Neuronal stem cell (in vitro differentiated cells): ENCODE results near the gene MCEMP1.

Experiments used
- DNase-seq: peaks from one replicate; pipeline ENCODE4 v3.0.0-alpha.2; 2013; ENCODE audit warnings: low spot score
- H2AFZ ChIP-seq: one replicate; pipeline ENCODE4 v1.6.1; 2013; ENCODE audit warnings: mild to moderate bottlenecking, low read length, inconsistent platforms
- H2AK5ac ChIP-seq: 2 replicates; pipeline ENCODE4 v1.6.1; 2013; ENCODE audit warnings: low read depth, mild to moderate bottlenecking, inconsistent platforms, low read length, moderate library complexity, mixed read lengths
- H2BK120ac ChIP-seq: 2 replicates; pipeline ENCODE4 v1.6.1; 2013; ENCODE audit warnings: low read depth, mild to moderate bottlenecking, inconsistent platforms, low read length, moderate library complexity, mixed read lengths
- H2BK12ac ChIP-seq: one replicate; pipeline ENCODE4 v1.6.1; 2013; ENCODE audit warnings: low read length, inconsistent platforms
- H2BK15ac ChIP-seq: 2 replicates; pipeline ENCODE4 v1.6.1; 2013; ENCODE audit warnings: mild to moderate bottlenecking, low read length, inconsistent platforms, mixed read lengths
- H2BK5ac ChIP-seq: one replicate; pipeline ENCODE4 v1.6.1; 2013; ENCODE audit warnings: inconsistent platforms, mild to moderate bottlenecking, low read length, moderate library complexity
- H3K14ac ChIP-seq: one replicate; pipeline ENCODE4 v1.6.1; 2013; ENCODE audit warnings: low read length, inconsistent platforms
- H3K18ac ChIP-seq: 2 replicates; pipeline ENCODE4 v1.6.1; 2013; ENCODE audit warnings: low read length, inconsistent platforms
- H3K23ac ChIP-seq: 2 replicates; pipeline ENCODE4 v1.6.1; 2013; ENCODE audit warnings: low read depth, mild to moderate bottlenecking, mixed read lengths, low read length, inconsistent platforms; ENCODE audit not compliant: poor library complexity
- H3K27ac ChIP-seq: replicated peaks from 3 replicates; pipeline ENCODE4 v1.5.1; 2013; ENCODE audit warnings: low read length, inconsistent platforms
- H3K27me3 ChIP-seq, 3 experiments: 2 replicates each; pipeline ENCODE4 v1.6.1; 2013; ENCODE audit warnings: low read length in 3 of 3, mild to moderate bottlenecking in 2 of 3, inconsistent platforms in 1 of 3, low read depth in 1 of 3, mixed read lengths in 1 of 3, moderate library complexity in 1 of 3; ENCODE audit not compliant: control insufficient read depth in 3 of 3, insufficient read depth in 3 of 3
- H3K36me3 ChIP-seq, 2 donors: replicated peaks in 1 of 2; 2 replicates each; pipeline ENCODE4 v1.6.1; 2013; ENCODE audit warnings: low read length in 2 of 2; ENCODE audit not compliant: control insufficient read depth in 2 of 2, insufficient read depth in 2 of 2
- H3K4ac ChIP-seq: 2 replicates; pipeline ENCODE4 v1.6.1; 2013; ENCODE audit warnings: inconsistent platforms, mild to moderate bottlenecking, low read length, moderate library complexity
- H3K4me1 ChIP-seq, 2 donors: 1 replicate in 1 of 2; 2 replicates in 1 of 2; pipeline ENCODE4 v1.6.1; 2013; ENCODE audit warnings: low read length in 2 of 2, low read depth in 1 of 2; ENCODE audit not compliant: control insufficient read depth in 2 of 2, insufficient read depth in 1 of 2
- H3K4me2 ChIP-seq: one replicate; pipeline ENCODE4 v1.6.1; 2013; ENCODE audit warnings: mild to moderate bottlenecking, low read length, inconsistent platforms; ENCODE audit not compliant: insufficient read depth, poor library complexity, severe bottlenecking
- H3K4me3 ChIP-seq, 2 donors: 2 replicates each; pipeline ENCODE4 v1.5.1; 2013; ENCODE audit warnings: low read length in 2 of 2, mild to moderate bottlenecking in 2 of 2, inconsistent platforms in 1 of 2, moderate library complexity in 1 of 2
- H3K79me1 ChIP-seq: one replicate; pipeline ENCODE4 v1.6.1; 2013; ENCODE audit warnings: low read depth, mild to moderate bottlenecking, inconsistent platforms, low read length, moderate library complexity
- H3K9ac ChIP-seq: one replicate; pipeline ENCODE4 v1.6.1; 2013; ENCODE audit warnings: mild to moderate bottlenecking, low read depth, low read length, inconsistent platforms; ENCODE audit not compliant: poor library complexity
- H3K9me3 ChIP-seq, 2 donors: replicated peaks in 1 of 2; 2 replicates each; pipeline versions ENCODE3 to v1.6.1; 2013; ENCODE audit warnings: low read length in 2 of 2, mild to moderate bottlenecking in 2 of 2, inconsistent platforms in 1 of 2, low read depth in 1 of 2, mixed read lengths in 1 of 2, moderate library complexity in 1 of 2; ENCODE audit not compliant: control insufficient read depth in 2 of 2, insufficient read depth in 1 of 2
- H4K8ac ChIP-seq: one replicate; pipeline ENCODE4 v1.6.1; 2013; ENCODE audit warnings: low read depth, mild to moderate bottlenecking, inconsistent platforms, low read length, moderate library complexity
- H4K91ac ChIP-seq: one replicate; pipeline ENCODE4 v1.6.1; 2013; ENCODE audit warnings: low read length, low read depth, mild to moderate bottlenecking, inconsistent platforms; ENCODE audit not compliant: poor library complexity
- WGBS, 2 donors: extraction: QIAGEN DNeasy Blood & Tissue Kit; methylation state at CpG; one replicate each; pipeline ENCODE4 v1.1.7; 2013; ENCODE audit warnings: missing lambda C conversion rate in 2 of 2, mixed read lengths in 1 of 2; ENCODE audit not compliant: insufficient read length in 2 of 2, insufficient replicate concordance in 1 of 2; ENCODE audit errors: extremely low coverage in 2 of 2; 5-methylcytosine and 5-hydroxymethylcytosine counted together

Gene MCEMP1

GRCh38 chr19:7685546-7686445 is 8.9 kb downstream of the MCEMP1 start:
- H2BK5ac ChIP-seq = no peak overlapping the region
- H3K79me1 ChIP-seq = peaks cover 16% of the 10 kb centered on the region
- no peak for DNase-seq
- no peak overlapping the region for H2BK15ac ChIP-seq
- H3K18ac ChIP-seq = no peak overlapping the region
- no peak overlapping the region for H3K27ac ChIP-seq
- peak overlapping the region; percentile 37 for H2AK5ac ChIP-seq
- no CpG with 5 or more reads among the region's 19 CpGs for WGBS, 2 donors
- H3K4me1 ChIP-seq = peaks cover 6 to 7% of the 10 kb centered on the region in 2 donors
- peaks cover 0 to 3% of the 10 kb centered on the region in 2 donors for H3K9me3 ChIP-seq
- no peak overlapping the region for H3K4me2 ChIP-seq
- H3K9ac ChIP-seq = no peak overlapping the region
- no peak overlapping the region for H2AFZ ChIP-seq
- no peak overlapping the region for H3K4me3 ChIP-seq
- H3K23ac ChIP-seq = peak overlapping the region; percentile 89
- H3K36me3 ChIP-seq = peaks cover 16 to 21% of the 10 kb centered on the region in 2 donors
- H3K27me3 ChIP-seq = no peaks in the 10 kb centered on the region
- H3K4ac ChIP-seq = no peak overlapping the region
- no peak overlapping the region for H4K91ac ChIP-seq
- H4K8ac ChIP-seq = no peak overlapping the region
- H2BK12ac ChIP-seq = no peak overlapping the region
- H2BK120ac ChIP-seq = peak overlapping the region; percentile 72
- peak overlapping the region; percentile 38 for H3K14ac ChIP-seq

GRCh38 chr19:7687177-7687576 is 10.3 kb downstream of the MCEMP1 start:
- Histone ChIP-seq H3K27ac (no peak overlapping the region), H2BK15ac (no peak overlapping the region), H3K18ac (no peak overlapping the region), H3K27me3 (peaks cover 0 to 1% (median 0%) of the 10 kb centered on the region in 3 experiments), H2BK120ac (no peak overlapping the region), H3K79me1 (peaks cover 9% of the 10 kb centered on the region), H3K14ac (no peak overlapping the region), H3K23ac (no peak overlapping the region), H3K9ac (no peak overlapping the region), H2BK5ac (no peak overlapping the region), H3K4me3 (no peak overlapping the region), H3K4ac (no peak overlapping the region), H3K36me3 (peaks cover 16 to 17% of the 10 kb centered on the region in 2 donors), H3K9me3 (peaks cover 0 to 12% of the 10 kb centered on the region in 2 donors), H4K91ac (no peak overlapping the region), H4K8ac (no peak overlapping the region), H2AFZ (no peak overlapping the region), H3K4me1 (peaks cover 0 to 2% of the 10 kb centered on the region in 2 donors), H2AK5ac (peak overlapping the region; percentile 35), H3K4me2 (no peak overlapping the region), H2BK12ac (no peak overlapping the region)
- DNase-seq = no peak
- WGBS, 2 donors = no CpG with 5 or more reads among the region's 12 CpGs

- peak overlapping the region; percentile 3 for H4K8ac ChIP-seq
- peak overlapping the region in 1 of 2 donors; percentile 27 for H3K4me3 ChIP-seq
- H3K4me2 ChIP-seq = no peak overlapping the region
- H2AFZ ChIP-seq = no peak overlapping the region
- H2BK15ac ChIP-seq = no peak overlapping the region
- WGBS, 2 donors = no CpG with 5 or more reads among the region's 23 CpGs
- no peak overlapping the region for H3K23ac ChIP-seq
- DNase-seq = no peak
- no peak overlapping the region for H3K4ac ChIP-seq
- peaks cover 0 to 1% (median 0%) of the 10 kb centered on the region in 3 experiments for H3K27me3 ChIP-seq
- no peak overlapping the region for H3K9ac ChIP-seq
- H3K4me1 ChIP-seq = peaks cover 0 to 2% of the 10 kb centered on the region in 2 donors
- H3K36me3 ChIP-seq = peaks cover 0 to 3% of the 10 kb centered on the region in 2 donors
- H3K9me3 ChIP-seq = peaks cover 0 to 15% of the 10 kb centered on the region in 2 donors
- no peak overlapping the region for H4K91ac ChIP-seq
- no peak overlapping the region for H2AK5ac ChIP-seq
- H2BK12ac ChIP-seq = no peak overlapping the region
- no peak overlapping the region for H3K18ac ChIP-seq
- H2BK5ac ChIP-seq = no peak overlapping the region
- no peak overlapping the region for H3K27ac ChIP-seq
- no peak overlapping the region for H3K14ac ChIP-seq
- no peak overlapping the region for H2BK120ac ChIP-seq
- H3K79me1 ChIP-seq = peaks cover 3% of the 10 kb centered on the region
These were observed 12.3 kb downstream of the MCEMP1 start for GRCh38 chr19:7689165-7689564.

GRCh38 chr19:7690779-7691258 is 13.9 kb downstream of the MCEMP1 start:
- Histone ChIP-seq H2BK12ac (no peak overlapping the region), H3K9me3 (peaks cover 0 to 15% of the 10 kb centered on the region in 2 donors), H4K91ac (no peak overlapping the region), H3K4ac (no peak overlapping the region), H3K27me3 (peaks cover 0 to 1% (median 0%) of the 10 kb centered on the region in 3 experiments), H2AK5ac (no peak overlapping the region), H2BK120ac (no peak overlapping the region), H3K18ac (no peak overlapping the region), H3K14ac (no peak overlapping the region), H3K36me3 (no peaks in the 10 kb centered on the region), H3K4me1 (no peaks in the 10 kb centered on the region), H2BK15ac (no peak overlapping the region), H2AFZ (no peak overlapping the region), H3K23ac (peak overlapping the region; percentile 55), H4K8ac (peak overlapping the region; percentile 19), H2BK5ac (no peak overlapping the region), H3K27ac (no peak overlapping the region), H3K4me2 (no peak overlapping the region), H3K4me3 (peak overlapping the region in 1 of 2 donors; percentile 18), H3K9ac (no peak overlapping the region), H3K79me1 (peaks cover 3% of the 10 kb centered on the region)
- DNase-seq = no peak
- WGBS, 2 donors = no CpG with 5 or more reads among the region's 8 CpGs
